Effector CD8-positive, alpha-beta T cell (primary cell): ENCODE results near the gene ZNF536.
"Not testable (repeated sequence)": the region's sequence is repeated elsewhere in the genome, so short reads cannot be mapped to it uniquely, and the experiment has no call there.

Experiments
- DNase-seq: peaks from one replicate; lab custom pipeline; 2025; lab: John Stamatoyannopoulos, UW

The ZNF536 gene

GRCh38 chr19:30417166-30417565 is 45.0 kb downstream of the ZNF536 start:
- not testable (repeated sequence) for DNase-seq

- no peak for DNase-seq
Observed at GRCh38 chr19:30419568-30420180, 47.5 kb downstream of the ZNF536 start.

- no peak for DNase-seq
Observed at GRCh38 chr19:30420316-30420715, 48.1 kb downstream of the ZNF536 start.

GRCh38 chr19:30420881-30421280 is 48.7 kb downstream of the ZNF536 start:
- no peak for DNase-seq

GRCh38 chr19:30421571-30421970 is 49.4 kb downstream of the ZNF536 start:
- DNase-seq = no peak

- no peak for DNase-seq
Observed at GRCh38 chr19:30423481-30423880, 51.3 kb downstream of the ZNF536 start.

- no peak for DNase-seq
Observed at GRCh38 chr19:30425885-30426838, 54.0 kb downstream of the ZNF536 start.

GRCh38 chr19:30426864-30427263 is 54.7 kb downstream of the ZNF536 start:
- DNase-seq = no peak

GRCh38 chr19:30428092-30428680 is 56.0 kb downstream of the ZNF536 start:
- no peak for DNase-seq

GRCh38 chr19:30428844-30429243 is 56.7 kb downstream of the ZNF536 start:
- no peak for DNase-seq

- no peak for DNase-seq
Observed at GRCh38 chr19:30430206-30430734, 58.1 kb downstream of the ZNF536 start.

GRCh38 chr19:30431591-30431990 is 59.4 kb downstream of the ZNF536 start:
- DNase-seq = no peak

GRCh38 chr19:30434797-30435594 is 62.8 kb downstream of the ZNF536 start:
- no peak for DNase-seq

- DNase-seq = no peak
Observed at GRCh38 chr19:30437869-30438268, 65.7 kb downstream of the ZNF536 start.

- no peak for DNase-seq
Observed at GRCh38 chr19:30439310-30439709, 67.1 kb downstream of the ZNF536 start.

GRCh38 chr19:30441011-30441410 is 68.8 kb downstream of the ZNF536 start:
- no peak for DNase-seq

- DNase-seq = no peak
Observed at GRCh38 chr19:30442674-30443073, 70.5 kb downstream of the ZNF536 start.

- DNase-seq = no peak
Observed at GRCh38 chr19:30443531-30444252, 71.5 kb downstream of the ZNF536 start.

- DNase-seq = no peak
Observed at GRCh38 chr19:30444253-30444671, 72.1 kb downstream of the ZNF536 start.

- no peak for DNase-seq
Observed at GRCh38 chr19:30444686-30445232, 72.6 kb downstream of the ZNF536 start.

GRCh38 chr19:30445385-30445784 is 73.2 kb downstream of the ZNF536 start:
- no peak for DNase-seq
